BLaER1 treated with 17β-estradiol and CSF1 and Interleukin-3, amounts not matched to agents 10 nM and 100 nM (cell line): Measurements from ENCODE around the gene EXOSC2.

Source experiments
- H3K27ac ChIP-seq, 11 experiments: shearing (Covaris generic); formaldehyde crosslinking; 2 replicates each; pipeline ENCODE4 v1.8.1; 2022
- H3K27me3 ChIP-seq, 11 experiments: shearing (Covaris generic); formaldehyde crosslinking; 2 replicates each; pipeline ENCODE4 v1.8.1; 2022
- H3K36me3 ChIP-seq, 11 experiments: shearing (Covaris generic); formaldehyde crosslinking; 2 replicates each; pipeline ENCODE4 v1.8.1; 2022
- H3K4me1 ChIP-seq, 10 experiments: shearing (Covaris generic); formaldehyde crosslinking; 2 replicates each; pipeline ENCODE4 v1.8.1; 2022
- H3K4me2 ChIP-seq, 11 experiments: shearing (Covaris generic); formaldehyde crosslinking; 2 replicates each; pipeline ENCODE4 v1.8.1; 2022
- H3K4me3 ChIP-seq, 10 experiments: shearing (Covaris generic); formaldehyde crosslinking; 2 replicates each; pipeline ENCODE4 v1.8.1; 2022
- H3K9ac ChIP-seq, 11 experiments: shearing (Covaris generic); formaldehyde crosslinking; 2 replicates each; pipeline ENCODE4 v1.8.1; 2022
- H3K9me3 ChIP-seq, 11 experiments: shearing (Covaris generic); formaldehyde crosslinking; replicated peaks in 1 of 11; 2 replicates each; pipeline ENCODE4 v1.8.1; 2022
- H4K20me1 ChIP-seq, 11 experiments: shearing (Covaris generic); formaldehyde crosslinking; 2 replicates each; pipeline ENCODE4 v1.8.1; 2022
- Cebpa-rat ChIP-seq, 11 experiments: shearing (Covaris generic); IDR thresholded peaks; 2 replicates each; pipeline ENCODE4 v1.8.1; 2022

The EXOSC2 gene

DNA sequence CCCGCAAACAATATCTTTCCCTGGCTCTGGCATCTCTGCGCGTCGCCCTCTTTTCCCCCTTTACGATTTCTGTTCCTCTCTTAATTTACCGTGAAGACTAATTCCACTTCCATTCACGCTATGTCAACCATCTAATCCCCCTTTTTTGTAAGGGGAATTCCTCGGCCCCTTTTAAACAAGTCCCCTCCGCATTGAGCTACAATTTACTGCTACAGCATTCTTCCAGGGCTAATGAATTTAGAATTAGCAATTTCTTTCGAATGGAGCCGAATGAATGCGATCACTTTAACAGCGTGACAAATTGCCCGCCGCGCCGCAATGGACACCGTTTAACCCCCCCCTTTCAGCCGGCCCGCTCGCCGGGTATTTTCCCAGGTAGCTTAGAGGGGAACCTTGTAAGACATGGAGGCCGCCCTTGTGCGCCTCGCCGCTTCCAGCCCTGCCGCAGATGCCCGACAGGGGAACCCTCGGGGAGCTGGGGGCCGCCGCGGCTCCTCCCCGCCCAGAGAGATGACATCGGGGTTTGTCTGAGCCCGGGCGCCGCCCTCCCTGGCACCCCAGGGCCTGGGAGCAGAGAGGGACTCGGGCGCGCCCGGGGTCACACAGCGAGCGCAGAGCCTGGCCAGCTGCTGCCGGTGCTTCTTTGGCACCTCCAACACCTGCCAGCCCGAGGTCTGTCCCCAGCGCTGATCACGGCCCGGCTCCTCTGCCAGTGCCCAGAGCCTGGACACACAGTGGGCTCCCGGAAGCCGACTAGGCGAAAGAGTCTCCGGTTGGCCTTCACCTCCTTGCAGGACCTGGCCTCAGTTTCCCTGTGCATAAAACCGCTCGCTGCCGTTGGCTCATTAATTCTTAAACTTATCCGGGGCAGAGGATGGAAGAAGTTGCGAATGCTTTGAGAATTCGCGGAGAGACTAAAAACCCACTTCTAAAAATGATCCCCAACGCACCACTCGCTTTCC, 27.9 kb upstream of the EXOSC2 start:
- peaks cover 0 to 3% (median 0%) of the 10 kb centered on the region in 11 experiments; a peak in 1 of 22 replicates for H3K9me3 ChIP-seq
- H3K27ac ChIP-seq: no peak overlapping the region
- no peak for TF ChIP-seq Cebpa-rat (IDR thresholded peaks at IDR 0.05)
- H3K4me2 ChIP-seq: no peak overlapping the region
- H4K20me1 ChIP-seq: peaks cover 0 to 63% (median 41%) of the 10 kb centered on the region in 11 experiments; a peak in 16 of 22 replicates
- peaks cover 79 to 84% (median 82%) of the 10 kb centered on the region in 11 experiments for H3K27me3 ChIP-seq
- H3K4me3 ChIP-seq: no peak overlapping the region
- no peak overlapping the region for H3K9ac ChIP-seq
- no peaks in the 10 kb centered on the region for H3K36me3 ChIP-seq
- no peaks in the 10 kb centered on the region; a peak in 1 of 20 replicates for H3K4me1 ChIP-seq

- Histone ChIP-seq H3K4me1 (no peaks in the 10 kb centered on the region; a peak in 1 of 20 replicates), H4K20me1 (peaks cover 0 to 55% (median 33%) of the 10 kb centered on the region in 11 experiments; a peak in 16 of 22 replicates), H3K4me3 (no peak overlapping the region), H3K9me3 (no peaks in the 10 kb centered on the region; a peak in 1 of 22 replicates), H3K9ac (no peak overlapping the region), H3K27me3 (peaks cover 71 to 76% (median 74%) of the 10 kb centered on the region in 11 experiments), H3K4me2 (no peak overlapping the region), H3K36me3 (no peaks in the 10 kb centered on the region), H3K27ac (no peak overlapping the region)
- TF ChIP-seq Cebpa-rat (IDR thresholded peaks at IDR 0.05): no peak
Observed at GRCh38 chr9:130666393-130667119, 27.0 kb upstream of the EXOSC2 start.

- Histone ChIP-seq H3K4me3 (no peak overlapping the region), H3K27me3 (peaks cover 66 to 71% (median 68%) of the 10 kb centered on the region in 11 experiments), H3K27ac (no peak overlapping the region), H3K9me3 (no peaks in the 10 kb centered on the region), H3K9ac (no peak overlapping the region), H3K4me2 (no peak overlapping the region), H4K20me1 (peaks cover 0 to 49% (median 30%) of the 10 kb centered on the region in 11 experiments; a peak in 16 of 22 replicates), H3K36me3 (no peaks in the 10 kb centered on the region), H3K4me1 (no peaks in the 10 kb centered on the region; a peak in 1 of 20 replicates)
- TF ChIP-seq Cebpa-rat (IDR thresholded peaks at IDR 0.05): no peak
Observed at GRCh38 chr9:130667120-130667435, 26.5 kb upstream of the EXOSC2 start.

- Histone ChIP-seq H3K9me3 (no peaks in the 10 kb centered on the region), H3K27ac (no peak overlapping the region), H3K4me1 (peaks cover 0 to 10% (median 0%) of the 10 kb centered on the region in 10 experiments; a peak in 3 of 20 replicates), H4K20me1 (peaks cover 0 to 38% (median 20%) of the 10 kb centered on the region in 11 experiments; a peak in 15 of 22 replicates), H3K4me3 (no peak overlapping the region), H3K27me3 (peaks cover 55 to 59% (median 57%) of the 10 kb centered on the region in 11 experiments), H3K4me2 (no peak overlapping the region), H3K36me3 (no peaks in the 10 kb centered on the region), H3K9ac (no peak overlapping the region)
- TF ChIP-seq Cebpa-rat (IDR thresholded peaks at IDR 0.05): no peak
Observed at GRCh38 chr9:130668196-130668595, 25.4 kb upstream of the EXOSC2 start.

GRCh38 chr9:130668659-130669058, 24.9 kb upstream of the EXOSC2 start:
- Histone ChIP-seq H3K4me2 (no peak overlapping the region), H3K4me3 (no peak overlapping the region), H3K27me3 (peaks cover 50 to 55% (median 53%) of the 10 kb centered on the region in 11 experiments), H3K27ac (no peak overlapping the region), H3K9me3 (no peaks in the 10 kb centered on the region), H4K20me1 (peaks cover 0 to 34% (median 16%) of the 10 kb centered on the region in 11 experiments; a peak in 15 of 22 replicates), H3K4me1 (peaks cover 0 to 10% (median 0%) of the 10 kb centered on the region in 10 experiments; a peak in 2 of 20 replicates), H3K9ac (no peak overlapping the region), H3K36me3 (no peaks in the 10 kb centered on the region)
- no peak for TF ChIP-seq Cebpa-rat (IDR thresholded peaks at IDR 0.05)

GRCh38 chr9:130669965-130670364, 23.6 kb upstream of the EXOSC2 start:
- H3K4me3 ChIP-seq: no peak overlapping the region
- no peak overlapping the region for H3K9ac ChIP-seq
- H4K20me1 ChIP-seq: peaks cover 0 to 21% (median 13%) of the 10 kb centered on the region in 11 experiments; a peak in 11 of 22 replicates
- no peaks in the 10 kb centered on the region for H3K36me3 ChIP-seq
- no peak overlapping the region for H3K27ac ChIP-seq
- no peaks in the 10 kb centered on the region for H3K9me3 ChIP-seq
- no peak for TF ChIP-seq Cebpa-rat (IDR thresholded peaks at IDR 0.05)
- no peak overlapping the region for H3K4me2 ChIP-seq
- peaks cover 0 to 10% (median 0%) of the 10 kb centered on the region in 10 experiments; a peak in 2 of 20 replicates for H3K4me1 ChIP-seq
- H3K27me3 ChIP-seq: peaks cover 37 to 42% (median 40%) of the 10 kb centered on the region in 11 experiments

- H3K4me3 ChIP-seq: no peak overlapping the region
- no peaks in the 10 kb centered on the region for H3K36me3 ChIP-seq
- peaks cover 0 to 18% (median 10%) of the 10 kb centered on the region in 11 experiments; a peak in 11 of 22 replicates for H4K20me1 ChIP-seq
- TF ChIP-seq Cebpa-rat (IDR thresholded peaks at IDR 0.05): no peak
- no peak overlapping the region for H3K4me2 ChIP-seq
- peaks cover 0 to 10% (median 0%) of the 10 kb centered on the region in 10 experiments; a peak in 2 of 20 replicates for H3K4me1 ChIP-seq
- H3K9ac ChIP-seq: no peak overlapping the region
- peaks cover 30 to 35% (median 33%) of the 10 kb centered on the region in 11 experiments for H3K27me3 ChIP-seq
- no peak overlapping the region for H3K27ac ChIP-seq
- H3K9me3 ChIP-seq: no peaks in the 10 kb centered on the region
Observed at GRCh38 chr9:130670644-130671043, 22.9 kb upstream of the EXOSC2 start.

- peaks cover 0 to 10% (median 0%) of the 10 kb centered on the region in 10 experiments; a peak in 2 of 20 replicates for H3K4me1 ChIP-seq
- peak overlapping the region in 2 of 11 experiments; percentile 5 to 16; a peak in 2 of 22 replicates for H3K4me2 ChIP-seq
- no peaks in the 10 kb centered on the region for H3K36me3 ChIP-seq
- H3K4me3 ChIP-seq: no peak overlapping the region
- no peaks in the 10 kb centered on the region for H3K9me3 ChIP-seq
- no peaks in the 10 kb centered on the region; a peak in 2 of 22 replicates for H4K20me1 ChIP-seq
- no peak overlapping the region for H3K9ac ChIP-seq
- H3K27me3 ChIP-seq: peaks cover 12 to 17% (median 15%) of the 10 kb centered on the region in 11 experiments
- TF ChIP-seq Cebpa-rat (IDR thresholded peaks at IDR 0.05): no peak
- H3K27ac ChIP-seq: no peak overlapping the region; a peak in 1 of 22 replicates
Observed at GRCh38 chr9:130672466-130672865, 21.1 kb upstream of the EXOSC2 start.
